HG02840 (cell line): ENCODE data around the gene CFB.
"Not testable (repeated sequence)": the region's sequence is repeated elsewhere in the genome, so short reads cannot be mapped to it uniquely, and the experiment has no call there.

Experiments used
- ATAC-seq: cut with Tn5 transposase; IDR thresholded peaks from one replicate; pipeline ENCODE4 v1.9.1; 2021; ENCODE audit warnings: mild to moderate bottlenecking, moderate library complexity, moderate number of reproducible peaks; ENCODE audit not compliant: unreplicated experiment, low FRiP score

Gene CFB

GRCh38 chr6:31969712-31970603 is 24.1 kb downstream of the CFB start:
- ATAC-seq, result no peak

DNA sequence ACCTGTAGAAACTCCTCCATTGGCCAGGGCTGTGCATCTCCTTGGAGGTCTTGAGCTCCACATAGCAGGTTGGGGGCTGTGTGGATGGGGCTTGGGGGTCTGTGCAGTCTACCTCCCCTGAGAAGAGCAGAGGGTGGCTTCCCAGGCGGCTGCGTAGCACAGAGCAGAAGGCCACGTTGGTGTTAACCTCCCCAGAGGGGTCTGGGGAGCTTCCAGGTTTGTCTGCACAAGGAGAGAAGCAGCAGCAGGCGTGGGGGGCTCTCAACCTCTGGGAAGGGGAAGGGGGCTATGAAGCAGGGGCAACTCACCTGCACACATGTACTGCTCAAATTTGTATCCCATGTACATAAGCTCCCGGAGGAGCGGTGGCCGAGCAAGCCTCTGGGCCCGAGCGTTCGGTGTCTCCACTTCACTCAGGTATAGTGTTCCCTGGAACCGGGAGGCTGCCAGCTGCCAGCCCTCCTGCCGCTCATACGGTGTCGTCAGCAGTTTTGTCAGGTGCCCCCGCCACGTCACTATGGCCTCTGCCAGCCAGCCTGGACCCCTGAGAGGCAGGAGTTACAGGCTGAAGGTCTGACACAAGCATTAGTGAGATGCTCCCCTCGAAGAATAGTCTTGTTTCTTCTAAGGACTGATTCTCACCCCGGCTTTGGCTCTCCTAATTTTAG is 24.8 kb downstream of the CFB start:
- ATAC-seq, result no peak

DNA sequence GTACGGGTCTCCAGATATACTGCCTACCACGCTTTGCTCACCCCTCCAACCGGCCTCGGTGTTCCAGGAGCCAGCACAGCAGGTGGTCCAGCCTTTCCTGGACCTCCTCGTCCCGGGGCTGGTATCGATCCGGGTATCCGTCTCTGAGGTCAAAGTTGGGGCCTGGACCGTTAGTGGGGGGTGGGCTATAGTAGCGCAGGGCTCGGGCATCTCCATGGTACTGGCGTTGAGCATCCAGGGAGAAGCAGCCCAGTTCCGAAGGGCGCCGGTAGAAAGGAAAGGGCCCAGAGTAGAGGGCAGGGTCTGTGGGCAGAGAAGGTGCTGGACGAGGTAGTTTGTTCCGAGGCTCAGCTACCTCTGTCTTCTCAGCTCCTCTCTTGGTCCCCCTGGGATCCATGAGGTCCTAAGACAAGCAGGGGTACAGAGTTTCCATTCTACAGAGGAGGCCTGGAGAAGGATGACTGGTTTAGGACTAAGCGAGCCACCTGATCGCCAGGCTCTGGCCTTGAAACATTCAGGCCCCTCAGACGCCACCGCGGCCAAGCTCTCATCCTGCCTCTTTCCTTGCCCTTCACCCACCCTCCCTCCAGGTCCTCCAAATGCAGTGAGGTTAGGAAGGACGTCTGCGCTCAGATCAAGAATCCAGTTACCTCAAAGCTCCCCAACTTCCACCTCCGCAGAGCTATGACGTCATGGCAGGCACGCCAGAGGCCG is 25.5 kb downstream of the CFB start:
- ATAC-seq, result no peak

DNA sequence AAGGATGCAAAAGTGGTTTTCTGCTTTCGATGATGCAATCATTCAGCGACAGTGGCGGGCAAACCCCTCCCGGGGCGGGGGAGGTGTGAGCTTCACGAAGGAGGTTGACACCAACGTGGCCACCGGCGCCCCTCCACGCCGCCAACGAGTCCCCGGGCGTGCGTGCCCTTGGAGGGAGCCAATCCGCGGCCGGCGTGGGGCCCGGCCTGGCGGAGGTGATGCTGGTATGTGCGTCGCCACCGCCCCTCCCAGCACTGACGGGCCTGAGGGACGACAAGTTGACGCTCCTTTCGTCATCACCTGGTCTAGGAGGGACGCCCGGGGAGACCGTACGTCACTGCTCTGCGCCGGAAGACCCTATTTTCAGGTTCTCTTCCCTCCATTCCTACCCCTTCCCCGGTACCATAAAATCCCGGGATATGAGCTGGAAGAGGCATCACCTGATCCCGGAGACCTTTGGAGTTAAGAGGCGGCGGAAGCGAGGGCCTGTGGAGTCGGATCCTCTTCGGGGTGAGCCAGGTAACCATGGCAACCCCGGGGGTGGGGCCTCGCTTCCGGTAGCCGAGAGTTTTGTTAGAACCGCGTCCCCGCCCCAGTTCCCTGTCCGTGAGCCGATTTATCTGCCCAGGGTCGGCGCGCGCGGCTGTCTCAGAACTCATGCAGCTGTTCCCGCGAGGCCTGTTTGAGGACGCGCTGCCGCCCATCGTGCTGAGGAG is 26.3 kb downstream of the CFB start, which contains the start of gene DXO:
Gene DXO (minus strand): TSS at position 146 of the 716 bp plus-strand sequence. CDS start 463 bp downstream, outside the sequence.
- peak; percentile 91 for ATAC-seq

- no peak for ATAC-seq
Observed at GRCh38 chr6:31972709-31973350, 26.9 kb downstream of the CFB start.

DNA sequence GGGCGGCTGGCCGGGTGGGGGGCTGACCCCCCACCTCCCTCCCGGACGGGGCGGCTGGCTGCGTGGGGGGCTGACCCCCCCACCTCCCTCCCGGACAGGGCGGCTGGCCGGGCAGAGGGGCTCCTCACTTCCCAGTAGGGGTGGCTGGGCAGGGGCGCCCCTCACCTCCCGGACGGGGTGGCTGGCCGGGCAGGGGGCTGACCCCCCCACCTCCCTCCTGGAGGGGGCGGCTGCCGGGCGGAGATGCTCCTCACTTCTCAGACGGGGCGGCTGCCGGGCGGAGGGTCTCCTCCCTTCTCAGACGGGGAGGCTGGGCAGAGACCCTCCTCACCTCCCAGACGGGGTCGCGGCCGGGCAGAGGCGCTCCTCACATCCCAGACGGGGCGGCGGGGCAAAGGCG is 30.2 kb downstream of the CFB start:
- not testable (repeated sequence) for ATAC-seq

DNA sequence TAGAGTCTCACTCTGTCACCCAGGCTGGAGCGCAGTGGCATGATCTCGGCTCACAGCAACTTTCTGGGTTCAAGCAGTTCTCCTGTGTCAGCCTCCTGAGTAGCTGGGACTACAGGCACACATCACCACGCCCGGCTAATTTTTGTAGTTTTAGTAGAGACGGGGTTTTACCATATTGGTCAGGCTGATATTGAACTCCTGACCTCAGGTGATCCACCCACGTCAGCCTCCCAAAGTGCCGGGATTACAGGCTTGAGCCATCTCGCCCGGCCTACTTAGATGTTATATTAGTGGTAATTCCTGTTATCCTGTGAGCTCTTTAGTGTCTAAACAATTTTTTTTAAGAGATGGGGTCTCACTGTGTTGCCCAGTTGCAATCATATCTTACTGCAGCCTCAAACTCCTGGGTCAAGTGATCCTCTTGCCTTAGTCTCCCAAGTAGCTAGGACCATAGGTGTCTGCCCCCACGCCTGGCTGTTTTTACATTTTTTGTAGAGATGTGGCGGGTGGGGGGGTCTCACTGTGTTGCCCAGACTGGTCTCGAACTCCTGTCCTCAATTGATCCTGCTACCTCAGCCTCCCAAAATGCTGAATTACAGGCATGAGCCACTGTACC is 32.0 kb downstream of the CFB start:
- ATAC-seq, result no peak

GRCh38 chr6:31978831-31979230 is 32.9 kb downstream of the CFB start:
- no peak for ATAC-seq

DNA sequence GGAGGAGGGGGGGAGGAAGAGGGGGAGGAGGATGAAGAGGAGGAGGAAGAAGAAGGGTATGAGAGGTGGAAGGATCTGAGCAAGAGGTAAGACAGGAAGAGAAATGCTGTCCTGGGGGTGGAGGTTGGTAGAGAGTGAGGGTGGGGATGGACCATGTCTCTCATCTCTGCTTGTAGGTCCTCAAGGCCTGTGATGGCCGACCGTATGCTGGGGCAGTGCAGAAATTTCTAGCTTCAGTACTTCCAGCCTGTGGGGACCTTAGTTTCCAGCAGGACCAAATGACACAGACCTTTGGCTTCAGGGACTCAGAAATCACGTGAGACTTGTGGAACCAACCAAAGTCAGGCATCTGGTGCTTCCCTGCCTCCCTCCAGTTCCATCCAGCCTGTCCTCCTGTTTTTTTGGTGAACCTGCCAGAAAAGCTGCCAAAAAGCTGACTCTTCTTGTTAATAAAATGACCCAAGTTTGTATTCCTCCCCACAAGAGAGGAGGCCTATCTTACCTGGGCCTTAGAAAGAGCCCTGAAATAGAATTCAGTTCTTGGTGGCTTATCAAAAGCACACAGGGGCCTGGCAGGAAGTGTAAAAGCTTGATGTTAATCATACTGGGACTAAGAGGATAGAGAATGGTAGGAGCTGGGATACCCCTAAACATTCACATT is 33.5 kb downstream of the CFB start:
- no peak for ATAC-seq

DNA sequence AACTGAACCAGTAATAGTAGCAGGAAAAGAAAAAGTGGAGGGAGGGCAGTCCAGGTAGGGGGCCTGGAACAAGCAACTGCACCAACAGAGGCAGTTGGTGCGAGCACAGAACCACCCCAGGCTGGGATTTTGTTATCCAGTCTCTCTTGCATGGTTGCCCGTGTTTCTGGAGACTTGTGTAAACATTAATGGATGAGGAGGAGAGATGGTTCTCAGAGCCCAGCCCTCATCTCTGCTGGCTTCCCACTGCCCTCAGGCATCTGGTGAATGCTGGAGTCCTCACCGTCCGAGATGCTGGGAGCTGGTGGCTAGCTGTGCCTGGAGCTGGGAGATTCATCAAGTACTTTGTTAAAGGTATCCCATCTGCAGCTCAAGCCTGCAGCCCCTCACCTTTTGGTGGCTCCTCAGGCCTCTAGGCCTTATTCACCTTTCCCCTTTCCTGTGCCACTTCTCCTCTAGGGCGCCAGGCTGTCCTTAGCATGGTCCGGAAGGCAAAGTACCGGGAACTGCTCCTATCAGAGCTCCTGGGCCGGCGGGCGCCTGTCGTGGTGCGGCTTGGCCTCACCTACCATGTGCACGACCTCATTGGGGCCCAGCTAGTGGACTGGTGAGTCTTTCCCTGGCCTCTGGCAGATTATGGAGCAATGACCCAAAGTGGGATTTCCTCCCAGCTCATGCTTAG is 34.4 kb downstream of the CFB start:
- not testable (repeated sequence) for ATAC-seq

DNA sequence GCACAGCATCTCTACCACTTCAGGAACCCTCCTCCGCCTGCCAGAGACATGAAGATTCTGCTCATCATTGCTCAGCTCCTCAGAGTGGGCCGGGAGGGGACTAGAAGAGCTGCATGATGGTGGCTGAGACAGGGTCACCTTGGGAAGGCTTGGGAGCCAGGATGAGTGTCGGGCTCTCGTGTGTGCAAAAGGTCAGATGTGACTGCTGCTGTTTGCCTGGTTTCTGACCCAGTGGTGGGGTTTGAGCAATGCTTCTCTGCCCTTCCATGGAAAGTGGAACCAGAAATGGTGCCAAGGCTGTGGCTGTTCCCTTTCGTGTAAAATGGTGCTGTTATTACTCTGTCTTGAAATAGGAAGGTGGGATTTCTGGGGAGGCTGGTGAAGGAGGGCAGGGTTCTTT is 35.1 kb downstream of the CFB start:
- ATAC-seq, result not testable (repeated sequence)

GRCh38 chr6:31981744-31982143 is 35.8 kb downstream of the CFB start, which contains the start of gene C4A:
Gene C4A, plus strand, starts transcription at chr6:31982057. Its CDS starts 51 bp downstream, at chr6:31982108.
- not testable (repeated sequence) for ATAC-seq

GRCh38 chr6:31989363-31989762 is 43.5 kb downstream of the CFB start:
- ATAC-seq, result not testable (repeated sequence)

DNA sequence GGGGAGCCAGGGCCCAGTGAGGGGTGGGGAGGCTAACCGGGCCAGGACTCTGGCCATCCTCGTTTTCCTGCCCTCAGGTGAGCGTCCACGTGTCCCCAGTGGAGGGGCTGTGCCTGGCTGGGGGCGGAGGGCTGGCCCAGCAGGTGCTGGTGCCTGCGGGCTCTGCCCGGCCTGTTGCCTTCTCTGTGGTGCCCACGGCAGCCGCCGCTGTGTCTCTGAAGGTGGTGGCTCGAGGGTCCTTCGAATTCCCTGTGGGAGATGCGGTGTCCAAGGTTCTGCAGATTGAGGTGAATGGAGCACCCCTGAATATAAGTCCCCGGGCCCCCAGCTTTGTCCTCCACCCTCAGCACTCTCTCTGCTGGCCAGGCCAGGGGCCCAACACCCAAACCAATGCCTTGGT is 48.5 kb downstream of the CFB start:
- ATAC-seq, result not testable (repeated sequence)

- ATAC-seq, result not testable (repeated sequence)
Observed at GRCh38 chr6:31996385-31996784, 50.5 kb downstream of the CFB start.
